Left cardiac atrium (tissue), 4 donors: ENCODE results near the gene NCBP3. TPM values are rescaled to one million over a fixed set of nuclear protein-coding genes. Genes with fewer than 3 reads are reported as not detected.

ENCODE experiments used
- ATAC-seq, 2 donors: fragments of 200-7000 bp; cut with Tn5 transposase; one replicate each; pipeline ENCODE4 v1.9.1; 2020; ENCODE audit warnings: mild to moderate bottlenecking in 2 of 2, moderate library complexity in 2 of 2
- DNase-seq: peaks from one replicate; pipeline ENCODE4 v3.0.0-alpha.2; 2020
- intact Hi-C, 2 donors: fragments of 100-400 bp; cut with DNase I; formaldehyde crosslinking; loops; one replicate each; pipeline versions ENCODE4 v1.14.1 to v1.15.1; 2022 to 2023
- long read RNA-seq: library from polyadenylated mRNA; unstranded; transcript quantifications from one replicate; pipeline ENCODE4 v2.0.0, GENCODE V29; 2021
- total RNA-seq, 2 donors: library from RNA; stranded (reverse); fragmentation: NEBNext Ultra II Directional; extraction: Animal tissue kit (Norgen Biotek cat#: 25700); gene quantifications; one replicate each; pipeline ENCODE4 v1.2.1, GENCODE V29; 2021
- donor health status: DM: no; HTN: yes; CAD: no.
- donor health status: DM: no; HTN: yes; CAD: no; lungs with severe emphysema.
- donor health status: DM: yes; HTN: yes; CAD: no.
- donor health status: Dilated cardiomyopathy.

Gene NCBP3
- total RNA-seq = 10 to 100 TPM; 16.3 to 24.4 TPM
- long read RNA-seq, full-length matches to known transcripts = 11 of 19 reads
- long read RNA-seq, partial matches to known transcripts = 1 of 19 reads
- long read RNA-seq, other reads (novel, unspliced or antisense) = 7 of 19 reads

GRCh38 chr17:3845621-3846436, at the start of gene NCBP3:
Gene NCBP3 (minus strand): TSS chr17:3846246. CDS start chr17:3846223, 23 bp downstream.
- peak; percentile 92 for DNase-seq
- peak; percentile 98 to 99 for ATAC-seq
- intact Hi-C loops = loop anchor here in 1 of 2 donors (10.0 kb wide), 1 partner anchor 111 kb away; no protein-coding TSS in a partner anchor

- DNase-seq (no peak), ATAC-seq (no peak)
- intact Hi-C loops = no loop called here
Measured at GRCh38 chr17:3895354-3895753, 49.3 kb upstream of the NCBP3 start.

GRCh38 chr17:3894911-3895343, 48.9 kb upstream of the NCBP3 start:
- DNase-seq (peak; percentile 63), ATAC-seq (peak in 1 of 2 donors; percentile 1)
- intact Hi-C loops = no loop called here

GRCh38 chr17:3894188-3894587, 48.1 kb upstream of the NCBP3 start:
- ATAC-seq (no peak), DNase-seq (no peak)
- intact Hi-C loops = no loop called here

- DNase-seq (no peak), ATAC-seq (no peak)
- intact Hi-C loops = no loop called here
Measured at GRCh38 chr17:3893720-3894116, 47.7 kb upstream of the NCBP3 start.

- DNase-seq (peak; percentile 93), ATAC-seq (peak; percentile 83 to 91)
- intact Hi-C loops = no loop called here
Measured at GRCh38 chr17:3893003-3893719, 47.1 kb upstream of the NCBP3 start, which contains the start of gene CAMKK1. Gene CAMKK1 (minus strand): TSS chr17:3893053. CDS start chr17:3885687, 7,366 bp downstream.

- DNase-seq = peak; percentile 85
- intact Hi-C loops = no loop called here
- ATAC-seq = peak; percentile 32 to 43
Measured at GRCh38 chr17:3892095-3892998, 46.3 kb upstream of the NCBP3 start.

GRCh38 chr17:3891626-3892094, 45.6 kb upstream of the NCBP3 start:
- DNase-seq (no peak), ATAC-seq (no peak)
- intact Hi-C loops = no loop called here

- DNase-seq (no peak), ATAC-seq (no peak)
- intact Hi-C loops = no loop called here
Measured at GRCh38 chr17:3890878-3891219, 44.8 kb upstream of the NCBP3 start.

- peak in 1 of 2 donors; percentile 23 for ATAC-seq
- intact Hi-C loops = no loop called here
- DNase-seq = peak; percentile 79
Measured at GRCh38 chr17:3890082-3890877, 44.2 kb upstream of the NCBP3 start.

- intact Hi-C loops = no loop called here
- DNase-seq (no peak), ATAC-seq (no peak)
Measured at GRCh38 chr17:3889325-3890012, 43.4 kb upstream of the NCBP3 start.

- DNase-seq = peak; percentile 86
- ATAC-seq = peak; percentile 7 to 27
- intact Hi-C loops = no loop called here
Measured at GRCh38 chr17:3888343-3889171, 42.5 kb upstream of the NCBP3 start.

- ATAC-seq (no peak), DNase-seq (no peak)
- intact Hi-C loops = no loop called here
Measured at GRCh38 chr17:3887804-3888203, 41.8 kb upstream of the NCBP3 start.

GRCh38 chr17:3887394-3887793, 41.3 kb upstream of the NCBP3 start:
- no peak for ATAC-seq
- intact Hi-C loops = no loop called here
- no peak for DNase-seq

- intact Hi-C loops = no loop called here
- ATAC-seq (peak in 1 of 2 donors; percentile 3), DNase-seq (no peak)
Measured at GRCh38 chr17:3886776-3887175, 40.7 kb upstream of the NCBP3 start.

- no peak for DNase-seq
- intact Hi-C loops = no loop called here
Measured at GRCh38 chr17:3885970-3886369, 39.9 kb upstream of the NCBP3 start.

GRCh38 chr17:3885271-3885670, 39.2 kb upstream of the NCBP3 start:
- intact Hi-C loops = no loop called here

More at GRCh38 chr17:3885970-3886369, 39.9 kb upstream of the NCBP3 start:
- ATAC-seq = no peak

More at GRCh38 chr17:3885271-3885670, 39.2 kb upstream of the NCBP3 start:
- ATAC-seq = no peak
- no peak for DNase-seq
